ENCODE measurements around the gene IGDCC3. TPM values are rescaled to one million over a fixed set of nuclear protein-coding genes. Genes with fewer than 3 reads are reported as not detected.
A peak's percentile ranks its signal among the peaks of the same experiment; 100 is the strongest.

The IGDCC3 gene
- total and polyA plus RNA-seq, 10 of the 15 experiments (the other 5 are each of a cell fraction or from before 2014, with no cell fraction given) = 0.10 to 0.20 (median 0.15) TPM; not detected in 7

DNA sequence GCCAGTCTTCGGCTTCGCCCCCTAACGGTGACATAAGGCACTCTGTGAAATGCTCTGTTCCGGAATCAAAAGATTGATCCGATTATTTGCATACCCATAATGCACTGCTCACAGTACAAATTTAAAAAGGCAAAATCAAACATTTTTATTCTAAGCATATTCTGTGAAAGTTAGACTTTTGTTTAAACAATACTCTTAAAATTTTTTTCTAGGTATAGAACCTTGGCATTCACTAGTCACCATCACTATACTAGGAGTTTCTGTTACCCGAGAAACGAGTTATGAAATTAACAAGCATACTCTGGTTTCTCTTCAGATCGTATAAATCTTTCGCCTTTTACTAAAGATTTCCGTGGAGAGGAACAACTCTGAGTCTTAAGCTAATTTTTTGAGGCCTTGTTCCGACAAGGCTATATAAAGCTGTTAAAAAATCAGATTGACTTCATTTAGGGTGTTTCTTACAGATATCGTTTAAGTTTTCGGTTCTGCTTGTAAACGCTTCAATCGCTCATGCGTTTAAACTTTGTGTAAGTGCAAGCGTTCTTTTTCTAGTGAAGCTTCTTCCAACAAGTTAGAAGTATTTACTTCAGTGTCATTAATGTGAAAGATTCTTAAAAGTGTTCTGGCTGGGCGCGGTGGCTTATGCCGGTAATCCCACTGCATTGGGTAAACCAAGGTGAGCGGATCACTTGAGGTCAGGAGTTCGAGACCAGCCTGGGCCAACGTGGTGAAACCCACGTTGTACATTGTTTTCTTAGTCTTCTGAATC is 73.2 kb downstream of the IGDCC3 start, which contains the start of gene RNU5B-1 (continued):
- TF ChIP-seq NBN (IDR thresholded peaks at IDR 0.05) (peak; percentile 99), YBX1 (IDR thresholded peaks at IDR 0.05) (no peak), ZSCAN29 (IDR thresholded peaks at IDR 0.05) (peak; percentile 90), MTA2 (IDR thresholded peaks at IDR 0.05; ENCODE audit: low read depth) (peak; percentile 54; the same call in 1 of the 2 replicates), TAF1 (IDR thresholded peaks at IDR 0.05; ENCODE audit: borderline replicate concordance, low read depth, low read length) (peak; percentile 33; the same call in 1 of the 2 replicates), MTA3 (IDR thresholded peaks at IDR 0.05; ENCODE audit: borderline replicate concordance, low read length) (peak; percentile 100), POU2F2 (IDR thresholded peaks at IDR 0.05; ENCODE audit: borderline replicate concordance, low read depth, low read length) (peak; percentile 99), ZNF622 (IDR thresholded peaks at IDR 0.05) (no peak), RUNX3 (IDR thresholded peaks at IDR 0.05; ENCODE audit: low read length) (peak; percentile 78), PAX5 (IDR thresholded peaks at IDR 0.05; ENCODE audit: borderline replicate concordance, low read depth, low read length) (peak; percentile 90), IKZF2 (IDR thresholded peaks at IDR 0.05) (peak; percentile 39 to 67; a peak in 3 of 4 replicates), PML (IDR thresholded peaks at IDR 0.05; ENCODE audit: low read length) (peak; percentile 100)
- TF ChIP-seq, protein P1, sequence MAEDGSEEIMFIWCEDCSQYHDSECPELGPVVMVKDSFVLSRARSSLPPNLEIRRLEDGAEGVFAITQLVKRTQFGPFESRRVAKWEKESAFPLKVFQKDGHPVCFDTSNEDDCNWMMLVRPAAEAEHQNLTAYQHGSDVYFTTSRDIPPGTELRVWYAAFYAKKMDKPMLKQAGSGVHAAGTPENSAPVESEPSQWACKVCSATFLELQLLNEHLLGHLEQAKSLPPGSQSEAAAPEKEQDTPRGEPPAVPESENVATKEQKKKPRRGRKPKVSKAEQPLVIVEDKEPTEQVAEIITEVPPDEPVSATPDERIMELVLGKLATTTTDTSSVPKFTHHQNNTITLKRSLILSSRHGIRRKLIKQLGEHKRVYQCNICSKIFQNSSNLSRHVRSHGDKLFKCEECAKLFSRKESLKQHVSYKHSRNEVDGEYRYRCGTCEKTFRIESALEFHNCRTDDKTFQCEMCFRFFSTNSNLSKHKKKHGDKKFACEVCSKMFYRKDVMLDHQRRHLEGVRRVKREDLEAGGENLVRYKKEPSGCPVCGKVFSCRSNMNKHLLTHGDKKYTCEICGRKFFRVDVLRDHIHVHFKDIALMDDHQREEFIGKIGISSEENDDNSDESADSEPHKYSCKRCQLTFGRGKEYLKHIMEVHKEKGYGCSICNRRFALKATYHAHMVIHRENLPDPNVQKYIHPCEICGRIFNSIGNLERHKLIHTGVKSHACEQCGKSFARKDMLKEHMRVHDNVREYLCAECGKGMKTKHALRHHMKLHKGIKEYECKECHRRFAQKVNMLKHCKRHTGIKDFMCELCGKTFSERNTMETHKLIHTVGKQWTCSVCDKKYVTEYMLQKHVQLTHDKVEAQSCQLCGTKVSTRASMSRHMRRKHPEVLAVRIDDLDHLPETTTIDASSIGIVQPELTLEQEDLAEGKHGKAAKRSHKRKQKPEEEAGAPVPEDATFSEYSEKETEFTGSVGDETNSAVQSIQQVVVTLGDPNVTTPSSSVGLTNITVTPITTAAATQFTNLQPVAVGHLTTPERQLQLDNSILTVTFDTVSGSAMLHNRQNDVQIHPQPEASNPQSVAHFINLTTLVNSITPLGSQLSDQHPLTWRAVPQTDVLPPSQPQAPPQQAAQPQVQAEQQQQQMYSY (CRISPR knock-in tag; IDR thresholded peaks at IDR 0.05) = peak; percentile 97
- TF ChIP-seq, protein P2, sequence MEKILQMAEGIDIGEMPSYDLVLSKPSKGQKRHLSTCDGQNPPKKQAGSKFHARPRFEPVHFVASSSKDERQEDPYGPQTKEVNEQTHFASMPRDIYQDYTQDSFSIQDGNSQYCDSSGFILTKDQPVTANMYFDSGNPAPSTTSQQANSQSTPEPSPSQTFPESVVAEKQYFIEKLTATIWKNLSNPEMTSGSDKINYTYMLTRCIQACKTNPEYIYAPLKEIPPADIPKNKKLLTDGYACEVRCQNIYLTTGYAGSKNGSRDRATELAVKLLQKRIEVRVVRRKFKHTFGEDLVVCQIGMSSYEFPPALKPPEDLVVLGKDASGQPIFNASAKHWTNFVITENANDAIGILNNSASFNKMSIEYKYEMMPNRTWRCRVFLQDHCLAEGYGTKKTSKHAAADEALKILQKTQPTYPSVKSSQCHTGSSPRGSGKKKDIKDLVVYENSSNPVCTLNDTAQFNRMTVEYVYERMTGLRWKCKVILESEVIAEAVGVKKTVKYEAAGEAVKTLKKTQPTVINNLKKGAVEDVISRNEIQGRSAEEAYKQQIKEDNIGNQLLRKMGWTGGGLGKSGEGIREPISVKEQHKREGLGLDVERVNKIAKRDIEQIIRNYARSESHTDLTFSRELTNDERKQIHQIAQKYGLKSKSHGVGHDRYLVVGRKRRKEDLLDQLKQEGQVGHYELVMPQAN (conservative IDR thresholded peaks at IDR 0.05) = peak; percentile 79
- TF ChIP-seq, protein P3, sequence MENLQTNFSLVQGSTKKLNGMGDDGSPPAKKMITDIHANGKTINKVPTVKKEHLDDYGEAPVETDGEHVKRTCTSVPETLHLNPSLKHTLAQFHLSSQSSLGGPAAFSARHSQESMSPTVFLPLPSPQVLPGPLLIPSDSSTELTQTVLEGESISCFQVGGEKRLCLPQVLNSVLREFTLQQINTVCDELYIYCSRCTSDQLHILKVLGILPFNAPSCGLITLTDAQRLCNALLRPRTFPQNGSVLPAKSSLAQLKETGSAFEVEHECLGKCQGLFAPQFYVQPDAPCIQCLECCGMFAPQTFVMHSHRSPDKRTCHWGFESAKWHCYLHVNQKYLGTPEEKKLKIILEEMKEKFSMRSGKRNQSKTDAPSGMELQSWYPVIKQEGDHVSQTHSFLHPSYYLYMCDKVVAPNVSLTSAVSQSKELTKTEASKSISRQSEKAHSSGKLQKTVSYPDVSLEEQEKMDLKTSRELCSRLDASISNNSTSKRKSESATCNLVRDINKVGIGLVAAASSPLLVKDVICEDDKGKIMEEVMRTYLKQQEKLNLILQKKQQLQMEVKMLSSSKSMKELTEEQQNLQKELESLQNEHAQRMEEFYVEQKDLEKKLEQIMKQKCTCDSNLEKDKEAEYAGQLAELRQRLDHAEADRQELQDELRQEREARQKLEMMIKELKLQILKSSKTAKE (IDR thresholded peaks at IDR 0.05; ENCODE audit: low read depth, poor library complexity, severe bottlenecking) = peak; percentile 92
- TF ChIP-seq, protein P4, sequence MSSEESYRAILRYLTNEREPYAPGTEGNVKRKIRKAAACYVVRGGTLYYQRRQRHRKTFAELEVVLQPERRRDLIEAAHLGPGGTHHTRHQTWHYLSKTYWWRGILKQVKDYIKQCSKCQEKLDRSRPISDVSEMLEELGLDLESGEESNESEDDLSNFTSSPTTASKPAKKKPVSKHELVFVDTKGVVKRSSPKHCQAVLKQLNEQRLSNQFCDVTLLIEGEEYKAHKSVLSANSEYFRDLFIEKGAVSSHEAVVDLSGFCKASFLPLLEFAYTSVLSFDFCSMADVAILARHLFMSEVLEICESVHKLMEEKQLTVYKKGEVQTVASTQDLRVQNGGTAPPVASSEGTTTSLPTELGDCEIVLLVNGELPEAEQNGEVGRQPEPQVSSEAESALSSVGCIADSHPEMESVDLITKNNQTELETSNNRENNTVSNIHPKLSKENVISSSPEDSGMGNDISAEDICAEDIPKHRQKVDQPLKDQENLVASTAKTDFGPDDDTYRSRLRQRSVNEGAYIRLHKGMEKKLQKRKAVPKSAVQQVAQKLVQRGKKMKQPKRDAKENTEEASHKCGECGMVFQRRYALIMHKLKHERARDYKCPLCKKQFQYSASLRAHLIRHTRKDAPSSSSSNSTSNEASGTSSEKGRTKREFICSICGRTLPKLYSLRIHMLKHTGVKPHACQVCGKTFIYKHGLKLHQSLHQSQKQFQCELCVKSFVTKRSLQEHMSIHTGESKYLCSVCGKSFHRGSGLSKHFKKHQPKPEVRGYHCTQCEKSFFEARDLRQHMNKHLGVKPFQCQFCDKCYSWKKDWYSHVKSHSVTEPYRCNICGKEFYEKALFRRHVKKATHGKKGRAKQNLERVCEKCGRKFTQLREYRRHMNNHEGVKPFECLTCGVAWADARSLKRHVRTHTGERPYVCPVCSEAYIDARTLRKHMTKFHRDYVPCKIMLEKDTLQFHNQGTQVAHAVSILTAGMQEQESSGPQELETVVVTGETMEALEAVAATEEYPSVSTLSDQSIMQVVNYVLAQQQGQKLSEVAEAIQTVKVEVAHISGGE (CRISPR knock-in tag; IDR thresholded peaks at IDR 0.05) = peak; percentile 60
- TF ChIP-seq, protein P5, sequence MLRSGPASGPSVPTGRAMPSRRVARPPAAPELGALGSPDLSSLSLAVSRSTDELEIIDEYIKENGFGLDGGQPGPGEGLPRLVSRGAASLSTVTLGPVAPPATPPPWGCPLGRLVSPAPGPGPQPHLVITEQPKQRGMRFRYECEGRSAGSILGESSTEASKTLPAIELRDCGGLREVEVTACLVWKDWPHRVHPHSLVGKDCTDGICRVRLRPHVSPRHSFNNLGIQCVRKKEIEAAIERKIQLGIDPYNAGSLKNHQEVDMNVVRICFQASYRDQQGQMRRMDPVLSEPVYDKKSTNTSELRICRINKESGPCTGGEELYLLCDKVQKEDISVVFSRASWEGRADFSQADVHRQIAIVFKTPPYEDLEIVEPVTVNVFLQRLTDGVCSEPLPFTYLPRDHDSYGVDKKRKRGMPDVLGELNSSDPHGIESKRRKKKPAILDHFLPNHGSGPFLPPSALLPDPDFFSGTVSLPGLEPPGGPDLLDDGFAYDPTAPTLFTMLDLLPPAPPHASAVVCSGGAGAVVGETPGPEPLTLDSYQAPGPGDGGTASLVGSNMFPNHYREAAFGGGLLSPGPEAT (IDR thresholded peaks at IDR 0.05; ENCODE audit: low read depth) = peak; percentile 66
